Heart left ventricle (tissue), 16 donors: Measurements from ENCODE around the gene DUOXA1. TPM values are rescaled to one million over a fixed set of nuclear protein-coding genes. Genes with fewer than 3 reads are reported as not detected.

Source experiments
- ATAC-seq, 4 donors: fragments of 200-7000 bp; cut with Tn5 transposase; one replicate each; pipeline ENCODE4 v1.9.1; 2020 to 2022; ENCODE audit warnings: moderate library complexity in 4 of 4, mild to moderate bottlenecking in 3 of 4, moderate number of reproducible peaks in 1 of 4
- DNase-seq, 5 donors: peaks; one replicate each; pipeline ENCODE4 v3.0.0-alpha.2; 2020
- H3K27ac ChIP-seq, 12 donors: fragments of 200-600 bp; sonication (generic) in 4 of 12; one replicate each; pipeline versions ENCODE4 v1.5.0 to v1.8.0; 2016 to 2022; ENCODE audit warnings: mild to moderate bottlenecking in 2 of 12
- H3K27me3 ChIP-seq, 9 donors: fragments of 200-600 bp; sonication (generic) in 2 of 9; one replicate each; pipeline versions ENCODE4 v1.5.1 to v1.8.0; 2016 to 2022; ENCODE audit warnings: mild to moderate bottlenecking in 3 of 9
- H3K36me3 ChIP-seq, 9 donors: fragments of 200-600 bp; sonication (generic) in 2 of 9; one replicate each; pipeline versions ENCODE4 v1.5.0 to v1.8.0; 2018 to 2022; ENCODE audit warnings: mild to moderate bottlenecking in 2 of 9
- H3K4me1 ChIP-seq, 12 donors: fragments of 200-600 bp; sonication (generic) in 4 of 12; one replicate each; pipeline versions ENCODE4 v1.5.0 to v1.8.0; 2016 to 2022; ENCODE audit warnings: mild to moderate bottlenecking in 3 of 12
- H3K4me3 ChIP-seq, 12 donors: fragments of 200-600 bp; sonication (generic) in 4 of 12; one replicate each; pipeline versions ENCODE4 v1.5.0 to v1.8.0; 2017 to 2022; ENCODE audit warnings: mild to moderate bottlenecking in 9 of 12, moderate library complexity in 4 of 12
- H3K9me3 ChIP-seq, 12 donors: fragments of 200-600 bp; sonication (generic) in 4 of 12; one replicate each; pipeline versions ENCODE4 v1.5.0 to v1.8.0; 2016 to 2022; ENCODE audit warnings: mild to moderate bottlenecking in 1 of 12
- CTCF ChIP-seq, 12 donors: fragments of 200-600 bp; sonication (generic) in 4 of 12; IDR thresholded peaks; one replicate each; pipeline versions ENCODE4 v1.5.0 to v1.8.0; 2018 to 2022; ENCODE audit warnings: antibody characterized with exemption in 12 of 12, mild to moderate bottlenecking in 5 of 12
- POLR2A ChIP-seq, 2 donors: fragments of 450-650 bp; IDR thresholded peaks; one replicate each; pipeline ENCODE4 v1.6.1; 2017; ENCODE audit warnings: antibody characterized with exemption in 2 of 2, mild to moderate bottlenecking in 2 of 2, moderate library complexity in 2 of 2
- WGBS, 4 donors: extraction: QIAGEN DNeasy Blood & Tissue Kit in 2 of 4; methylation state at CpG; one replicate each; pipeline versions ENCODE4 v1.1.5 to v1.1.7; 2013 to 2018; 5-methylcytosine and 5-hydroxymethylcytosine counted together
- intact Hi-C, 10 donors: fragments of 100-400 bp; cut with DNase I; formaldehyde crosslinking; loops; one replicate each; pipeline versions ENCODE4 v1.11.1 to v1.14.2; 2022
- polyA plus RNA-seq, 2 donors: library from polyadenylated mRNA; stranded (reverse); fragments of 200-250 nt; gene quantifications; one replicate each; pipeline ENCODE4 v1.2.3, GENCODE V29; 2013
- total RNA-seq, 9 donors: library from RNA; depleted of rRNA in 2 of 9; stranded (reverse); fragments of >200 nt in 2 of 9; fragmentation: NEBNext Ultra II Directional in 3 of 9; extraction: Animal tissue kit (Norgen Biotek cat#: 25700) in 3 of 9; gene quantifications; one replicate each; pipeline versions ENCODE4 v1.1.0 to v1.2.4, GENCODE V29; 2016 to 2023
- donor health status: ischemic (EF 13 %, LVEDD 7.1; RV severe dilation, severe dysfunction).
- donor health status: healthy with polysubstance abuse.
- donor health status: DM: no; HTN: yes; CAD: no.
- donor health status: DM: no; HTN: no; CAD: no.
- donor health status: ischemic (EF 25% LVEDD 6.9; RV normal size, moderate dysfunction).
- donor health status: ischemic (EF 25% LVEDD 5.7; RV mildly dilated, moderate dysfunction).
- donor health status: healthy.
- donor health status: DM: yes; HTN: yes; CAD: no.
- donor health status: ischemic (EF 35%, LVEDD 5.7; RV mildly dilated, moderate dysfunction).
- donor health status: nonischemic (EF 11% LVEDD 7.7; RV severe dilation, severe dysfunction).
- donor health status: DM: yes; HTN: yes; CAD: no.
- donor health status: PGD.
- donor health status: ischemic (EF 29% LVEDD 5.4; RV normal size, mild dysfunction).
- donor health status: nonischemic (EF 23%, LVEDD 6.1; RV moderate dilation, normal function).

DUOXA1 gene
- total and polyA plus RNA-seq, 11 donors, result 0.11 to 1.3 (median 0.31) TPM; not detected in 3

- Histone ChIP-seq H3K27ac (no peak overlapping the region), H3K4me1 (no peaks in the 10 kb centered on the region), H3K36me3 (peaks cover 0 to 6% (median 0%) of the 10 kb centered on the region in 9 donors), H3K27me3 (no peaks in the 10 kb centered on the region), H3K4me3 (no peak overlapping the region), H3K9me3 (no peaks in the 10 kb centered on the region)
- TF ChIP-seq CTCF (IDR thresholded peaks at IDR 0.05), result no peak
- WGBS, 4 donors, result 43 to 76% (median 69%) methylated on average over 5 to 6 of the region's 6 CpGs
- ATAC-seq, result no peak
- intact Hi-C loops, result no loop called here
- DNase-seq, result no peak
These were observed 20.8 kb upstream of the DUOXA1 start for GRCh38 chr15:45150481-45150880.

GRCh38 chr15:45149060-45149459 lies 19.4 kb upstream of the DUOXA1 start:
- H3K36me3 ChIP-seq, result peaks cover 0 to 6% (median 0%) of the 10 kb centered on the region in 9 donors
- TF ChIP-seq POLR2A (IDR thresholded peaks at IDR 0.05) (no peak), CTCF (IDR thresholded peaks at IDR 0.05) (no peak)
- DNase-seq, result no peak
- ATAC-seq, result no peak
- no peaks in the 10 kb centered on the region for H3K4me1 ChIP-seq
- H3K9me3 ChIP-seq, result no peaks in the 10 kb centered on the region
- peaks cover 0 to 1% (median 0%) of the 10 kb centered on the region in 9 donors for H3K27me3 ChIP-seq
- no peak overlapping the region for H3K4me3 ChIP-seq
- 89 to 94% (median 92%) methylated on average over 1 of the region's 1 CpG for WGBS, 4 donors
- no peak overlapping the region for H3K27ac ChIP-seq
- intact Hi-C loops, result no loop called here

GRCh38 chr15:45148076-45149059 lies 18.7 kb upstream of the DUOXA1 start:
- H3K27me3 ChIP-seq, result peaks cover 0 to 4% (median 0%) of the 10 kb centered on the region in 9 donors
- intact Hi-C loops, result no loop called here
- ATAC-seq (no peak), DNase-seq (no peak)
- no peaks in the 10 kb centered on the region for H3K4me1 ChIP-seq
- no peak for TF ChIP-seq CTCF (IDR thresholded peaks at IDR 0.05)
- no peak for TF ChIP-seq POLR2A (IDR thresholded peaks at IDR 0.05)
- 85 to 88% (median 86%) methylated on average over 9 to 12 of the region's 12 CpGs for WGBS, 4 donors
- no peaks in the 10 kb centered on the region for H3K9me3 ChIP-seq
- no peak overlapping the region for H3K27ac ChIP-seq
- peaks cover 0 to 8% (median 0%) of the 10 kb centered on the region in 9 donors for H3K36me3 ChIP-seq
- H3K4me3 ChIP-seq, result no peak overlapping the region

GRCh38 chr15:45147606-45148005 lies 17.9 kb upstream of the DUOXA1 start:
- Histone ChIP-seq H3K36me3 (peaks cover 0 to 8% (median 0%) of the 10 kb centered on the region in 9 donors), H3K9me3 (no peaks in the 10 kb centered on the region), H3K4me1 (no peaks in the 10 kb centered on the region), H3K27me3 (peaks cover 0 to 4% (median 0%) of the 10 kb centered on the region in 9 donors), H3K4me3 (no peak overlapping the region), H3K27ac (no peak overlapping the region)
- DNase-seq (no peak), ATAC-seq (no peak)
- WGBS, 4 donors, result 94 to 97% (median 95%) methylated on average over 7 of the region's 7 CpGs
- intact Hi-C loops, result no loop called here
- TF ChIP-seq POLR2A (IDR thresholded peaks at IDR 0.05) (no peak), CTCF (IDR thresholded peaks at IDR 0.05) (no peak)
